ENCODE results near the gene ICE1.
A peak's percentile ranks its signal among the peaks of the same experiment; 100 is the strongest.
"Not testable (repeated sequence)": the region's sequence is repeated elsewhere in the genome, so short reads cannot be mapped to it uniquely, and the experiment has no call there.

Gene ICE1

DNA sequence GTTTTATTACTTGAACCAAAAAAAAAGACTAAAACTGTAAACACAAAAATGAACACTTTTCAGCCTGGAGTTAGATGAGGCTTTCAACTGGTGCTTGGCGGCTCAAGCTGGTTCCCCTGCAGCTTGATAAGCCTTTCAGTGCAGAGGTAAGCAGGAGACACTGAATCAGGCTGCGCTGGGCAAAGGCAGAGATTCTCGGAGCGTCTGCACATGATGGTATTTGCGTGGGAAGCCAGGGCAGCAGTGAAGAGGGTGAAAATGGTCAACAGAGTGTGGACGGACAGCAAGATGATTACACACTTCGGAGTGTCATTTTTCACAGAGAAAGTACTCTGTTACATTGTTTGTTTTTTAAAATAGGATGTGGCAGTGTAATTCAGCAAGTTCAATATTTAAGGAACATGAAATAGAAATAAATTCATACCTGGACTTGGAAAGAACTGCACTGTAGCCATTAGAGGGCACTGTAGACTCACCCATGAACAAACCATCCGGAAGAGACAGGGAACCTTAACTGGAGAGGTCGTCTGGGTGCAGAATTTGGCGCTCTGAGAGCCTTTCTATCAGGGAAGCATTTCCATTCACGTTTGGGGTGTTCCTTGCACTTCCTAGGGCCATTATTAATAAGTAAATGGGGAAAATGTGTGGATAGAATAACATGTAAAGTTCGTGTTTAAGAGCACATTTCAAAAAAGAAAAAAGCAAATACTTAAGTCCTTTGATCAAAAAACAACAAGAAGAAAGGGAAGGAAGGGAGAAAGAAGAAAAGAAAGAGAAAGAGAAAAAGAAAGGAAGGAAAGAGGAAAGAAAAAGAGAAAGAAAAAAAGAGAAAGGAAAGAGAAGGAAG, 69.8 kb downstream of the ICE1 start:
- Histone ChIP-seq H3K9me3 (ENCODE audit: insufficient read depth, low read length, severe bottlenecking) (no peaks in the 10 kb centered on the region), H3K79me2 (ENCODE audit: insufficient read depth, low read length) (no peaks in the 10 kb centered on the region), H3K4me1 (ENCODE audit: insufficient read depth, low read length) (no peaks in the 10 kb centered on the region), H2AFZ (ENCODE audit: low read depth, low read length) (no peak overlapping the region), H3K27me3 (ENCODE audit: insufficient read depth, low read length, poor library complexity) (no peaks in the 10 kb centered on the region), H3K27ac (ENCODE audit: low read length) (no peak overlapping the region), H3K9ac (ENCODE audit: low read depth, low read length) (no peak overlapping the region), H3K4me2 (ENCODE audit: insufficient read depth, low read length) (no peak overlapping the region), H4K20me1 (ENCODE audit: insufficient read depth, low read length) (no peaks in the 10 kb centered on the region; the same call in 1 of the 2 replicates), H3K4me3 (ENCODE audit: low read depth in 1 of 2, low read length in 2 of 2) (no peak overlapping the region), H3K36me3 (ENCODE audit: insufficient read depth, low read length) (peaks cover 28% of the 10 kb centered on the region; the same call in 1 of the 2 replicates)
- no peak for TF ChIP-seq EZH2 (IDR thresholded peaks at IDR 0.05; ENCODE audit: borderline replicate concordance, low read depth, low read length, severe bottlenecking)
- TF ChIP-seq, protein P1, sequence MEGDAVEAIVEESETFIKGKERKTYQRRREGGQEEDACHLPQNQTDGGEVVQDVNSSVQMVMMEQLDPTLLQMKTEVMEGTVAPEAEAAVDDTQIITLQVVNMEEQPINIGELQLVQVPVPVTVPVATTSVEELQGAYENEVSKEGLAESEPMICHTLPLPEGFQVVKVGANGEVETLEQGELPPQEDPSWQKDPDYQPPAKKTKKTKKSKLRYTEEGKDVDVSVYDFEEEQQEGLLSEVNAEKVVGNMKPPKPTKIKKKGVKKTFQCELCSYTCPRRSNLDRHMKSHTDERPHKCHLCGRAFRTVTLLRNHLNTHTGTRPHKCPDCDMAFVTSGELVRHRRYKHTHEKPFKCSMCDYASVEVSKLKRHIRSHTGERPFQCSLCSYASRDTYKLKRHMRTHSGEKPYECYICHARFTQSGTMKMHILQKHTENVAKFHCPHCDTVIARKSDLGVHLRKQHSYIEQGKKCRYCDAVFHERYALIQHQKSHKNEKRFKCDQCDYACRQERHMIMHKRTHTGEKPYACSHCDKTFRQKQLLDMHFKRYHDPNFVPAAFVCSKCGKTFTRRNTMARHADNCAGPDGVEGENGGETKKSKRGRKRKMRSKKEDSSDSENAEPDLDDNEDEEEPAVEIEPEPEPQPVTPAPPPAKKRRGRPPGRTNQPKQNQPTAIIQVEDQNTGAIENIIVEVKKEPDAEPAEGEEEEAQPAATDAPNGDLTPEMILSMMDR (IDR thresholded peaks at IDR 0.05; ENCODE audit: borderline replicate concordance, extremely low read depth, low read length, poor library complexity, severe bottlenecking): peak; percentile 79
- DNase-seq (peak; percentile 45), ATAC-seq (ENCODE audit: insufficient read depth, low read depth) (peak; percentile 70)

DNA sequence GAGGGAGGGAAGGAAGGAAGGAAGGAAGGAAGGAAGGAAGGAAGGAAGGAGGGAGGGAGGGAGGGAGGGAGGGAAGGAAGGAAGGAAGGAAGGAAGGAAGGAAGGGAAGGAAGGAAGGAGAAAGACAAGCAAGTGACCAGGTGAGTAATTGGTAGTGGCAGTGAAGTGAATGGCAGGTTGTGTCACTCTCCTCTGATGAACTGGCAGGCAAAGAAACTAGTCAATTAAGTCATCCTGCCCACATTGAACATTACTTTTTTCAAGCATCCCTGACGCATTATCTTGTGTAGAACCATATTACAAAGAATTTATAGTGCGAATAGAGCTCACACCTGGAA, 70.4 kb downstream of the ICE1 start:
- not testable (repeated sequence) for H3K4me3 ChIP-seq (ENCODE audit: low read depth in 1 of 2, low read length in 2 of 2); DNase-seq; H3K79me2 ChIP-seq (ENCODE audit: insufficient read depth, low read length); H3K9me3 ChIP-seq (ENCODE audit: insufficient read depth, low read length, severe bottlenecking); ATAC-seq (ENCODE audit: insufficient read depth, low read depth); H2AFZ ChIP-seq (ENCODE audit: low read depth, low read length); H3K4me2 ChIP-seq (ENCODE audit: insufficient read depth, low read length); H4K20me1 ChIP-seq (ENCODE audit: insufficient read depth, low read length); H3K4me1 ChIP-seq (ENCODE audit: insufficient read depth, low read length); H3K9ac ChIP-seq (ENCODE audit: low read depth, low read length); H3K27ac ChIP-seq (ENCODE audit: low read length); H3K27me3 ChIP-seq (ENCODE audit: insufficient read depth, low read length, poor library complexity)
- peaks cover 22% of the 10 kb centered on the region; the same call in 1 of the 2 replicates for H3K36me3 ChIP-seq (ENCODE audit: insufficient read depth, low read length)

DNA sequence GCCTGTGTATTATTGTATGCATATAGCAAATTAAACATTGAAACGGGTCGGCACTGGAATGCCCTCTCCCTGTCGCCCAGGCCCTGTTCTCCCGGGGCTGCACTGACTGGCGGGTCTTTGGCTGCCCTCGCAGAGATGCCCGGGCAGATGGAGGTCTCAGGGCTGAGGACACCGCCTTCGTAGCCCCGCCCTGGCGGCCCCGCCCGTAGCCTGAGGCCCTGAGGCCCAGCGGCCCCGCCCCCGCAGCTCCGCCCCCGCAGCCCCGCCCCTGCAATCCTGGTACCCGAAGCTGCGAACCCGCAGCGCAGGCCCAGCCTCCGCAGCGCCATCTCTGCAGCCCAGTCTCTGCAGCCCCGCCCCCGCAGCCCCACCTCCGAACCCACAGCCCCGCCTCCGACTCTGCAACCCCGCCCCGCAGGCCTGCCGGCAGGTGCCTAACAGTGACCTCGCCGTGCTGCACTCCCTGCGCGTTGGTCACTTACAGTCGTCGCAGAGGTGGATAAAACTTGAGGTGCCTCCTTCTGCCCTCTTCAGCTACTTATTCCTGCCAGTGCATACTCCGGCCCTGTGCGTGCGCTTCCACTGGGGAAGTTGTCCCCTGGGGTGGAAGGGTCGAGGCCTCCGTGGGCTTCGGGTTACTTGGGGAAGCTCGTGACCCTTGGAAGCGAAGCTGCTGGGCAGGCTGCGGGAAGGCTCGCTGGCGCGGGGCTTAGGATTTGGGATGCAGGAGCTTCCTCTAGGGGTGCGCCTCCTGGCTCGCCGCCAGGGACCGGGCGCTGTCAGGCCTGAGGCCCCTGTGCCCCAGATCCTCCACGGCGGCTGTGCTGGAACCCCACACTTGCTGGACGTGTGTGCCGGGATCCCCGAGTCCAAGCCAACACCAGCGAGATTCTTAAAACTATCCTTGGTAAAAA, 72.3 kb downstream of the ICE1 start:
- Histone ChIP-seq H3K4me1 (ENCODE audit: insufficient read depth, low read length) (no peaks in the 10 kb centered on the region), H3K4me3 (ENCODE audit: low read depth in 1 of 2, low read length in 2 of 2) (no peak overlapping the region), H3K9me3 (ENCODE audit: insufficient read depth, low read length, severe bottlenecking) (no peaks in the 10 kb centered on the region), H3K4me2 (ENCODE audit: insufficient read depth, low read length) (no peak overlapping the region), H3K9ac (ENCODE audit: low read depth, low read length) (no peak overlapping the region), H2AFZ (ENCODE audit: low read depth, low read length) (no peak overlapping the region), H4K20me1 (ENCODE audit: insufficient read depth, low read length) (no peaks in the 10 kb centered on the region; the same call in 1 of the 2 replicates), H3K79me2 (ENCODE audit: insufficient read depth, low read length) (no peaks in the 10 kb centered on the region), H3K27ac (ENCODE audit: low read length) (no peak overlapping the region), H3K27me3 (ENCODE audit: insufficient read depth, low read length, poor library complexity) (peaks cover 4% of the 10 kb centered on the region), H3K36me3 (ENCODE audit: insufficient read depth, low read length) (peaks cover 11% of the 10 kb centered on the region; the same call in 1 of the 2 replicates)
- DNase-seq (no peak), ATAC-seq (ENCODE audit: insufficient read depth, low read depth) (no peak)
- TF ChIP-seq EZH2 (IDR thresholded peaks at IDR 0.05; ENCODE audit: borderline replicate concordance, low read depth, low read length, severe bottlenecking): no peak
- TF ChIP-seq, protein P1 (IDR thresholded peaks at IDR 0.05; ENCODE audit: borderline replicate concordance, extremely low read depth, low read length, poor library complexity, severe bottlenecking): no peak
